A549 (cell line): ENCODE results near the gene ZNF682.

Experiments used
- BHLHE40 ChIP-seq: IDR thresholded peaks from 2 replicates; pipeline ENCODE4 v1.6.1; 2012; ENCODE audit warnings: low read depth, low read length, inconsistent platforms
- CTCF ChIP-seq: fragments of >200 bp; sonication (Bioruptor Twin); formaldehyde crosslinking; IDR thresholded peaks from 3 replicates; pipeline ENCODE4 v1.5.1; 2016
- JUNB ChIP-seq: fragments of >200 bp; sonication (Bioruptor Twin); formaldehyde crosslinking; IDR thresholded peaks from 2 replicates; pipeline ENCODE4 v1.6.1; 2016
- KDM1A ChIP-seq: fragments of 200-600 bp; sonication (generic); IDR thresholded peaks from 2 replicates; pipeline ENCODE4 v1.6.1; 2016; ENCODE audit warnings: low read depth, mild to moderate bottlenecking
- MAX ChIP-seq: IDR thresholded peaks from 2 replicates; pipeline ENCODE4 v1.6.1; 2012
- NR3C1 ChIP-seq: fragments of >200 bp; sonication (Bioruptor Twin); formaldehyde crosslinking; IDR thresholded peaks from 3 replicates; pipeline ENCODE4 v1.6.1; 2017
- POLR2A ChIP-seq: IDR thresholded peaks from 2 replicates; pipeline ENCODE4 v1.6.1; 2012; ENCODE audit warnings: mild to moderate bottlenecking, low read length
- RAD21 ChIP-seq, 2 experiments: fragments of >200 bp in 1 of 2; sonication (Bioruptor Twin) in 1 of 2; formaldehyde crosslinking in 1 of 2; IDR thresholded peaks in 1 of 2; conservative IDR thresholded peaks in 1 of 2; 2 replicates in 1 of 2; 3 replicates in 1 of 2; pipeline ENCODE4 v1.6.1; 2012 to 2018; ENCODE audit warnings: inconsistent platforms in 1 of 2
- REST ChIP-seq: fragments of 200-600 bp; sonication (generic); IDR thresholded peaks from 2 replicates; pipeline ENCODE4 v1.6.1; 2016; ENCODE audit warnings: antibody characterized with exemption, mild to moderate bottlenecking, moderate library complexity
- TP53 ChIP-seq: fragments of 250-450 bp; sonication (Bioruptor Pico); IDR thresholded peaks from 2 replicates; pipeline ENCODE4 v1.5.0; 2021; ENCODE audit warnings: mild to moderate bottlenecking, moderate library complexity
- USF2 ChIP-seq: fragments of 450-650 bp; IDR thresholded peaks from 2 replicates; pipeline ENCODE4 v1.6.1; 2014; ENCODE audit warnings: antibody characterized with exemption
- ZC3H11A ChIP-seq: fragments of 450-650 bp; IDR thresholded peaks from 2 replicates; pipeline ENCODE4 v1.6.1; 2014; ENCODE audit warnings: antibody characterized with exemption, mild to moderate bottlenecking
- ZNF302 ChIP-seq: fragments of 250-450 bp; sonication (Bioruptor Pico); IDR thresholded peaks from 2 replicates; pipeline ENCODE4 v1.9.0; 2021; ENCODE audit warnings: inconsistent platforms, mild to moderate bottlenecking, moderate library complexity

- TF ChIP-seq CTCF (no peak), MAX (no peak), TP53 (CRISPR knock-in tag) (no peak), KDM1A (no peak), USF2 (no peak), ZNF302 (no peak), JUNB (no peak), REST (no peak), POLR2A (no peak), RAD21 (conservative IDR thresholded peaks at IDR 0.05 in 1 of 2, IDR thresholded peaks at IDR 0.05 in 1 of 2) (no peak), NR3C1 (no peak), ZC3H11A (no peak), BHLHE40 (no peak)
Observed at GRCh38 chr19:20072936-20073335, 33.6 kb upstream of the ZNF682 start.
